Measurements from ENCODE around the gene ANKDD1B. TPM values are rescaled to one million over a fixed set of nuclear protein-coding genes. Genes with fewer than 3 reads are reported as not detected.

Gene ANKDD1B
- total and polyA plus RNA-seq, 9 of the 15 experiments (the other 6 are each of a cell fraction or from before 2014, with no cell fraction given), result 0.04 to 0.29 (median 0.18) TPM; not detected in 1

DNA sequence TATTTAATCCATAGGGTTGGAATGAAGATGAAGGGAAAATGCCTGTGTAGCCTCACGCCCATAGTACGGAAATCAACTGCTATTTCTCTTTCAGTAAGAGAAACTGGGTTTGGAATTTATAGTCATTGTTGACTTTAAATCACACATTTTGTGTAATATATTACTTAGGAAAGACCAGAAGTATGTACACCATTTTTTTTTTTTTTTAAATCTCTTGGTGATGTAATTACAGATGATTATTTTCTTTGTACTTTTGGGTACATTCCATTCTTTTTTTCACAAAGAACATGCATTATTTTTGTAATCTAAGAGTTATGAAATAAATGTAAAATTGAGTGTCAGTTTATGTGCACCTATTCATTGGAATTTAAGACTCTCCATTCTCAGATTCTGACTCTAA, 60.3 kb downstream of the ANKDD1B start:
- no peaks in the 10 kb centered on the region for H3K27me3 ChIP-seq (ENCODE audit: control insufficient read depth in 2 of 2, insufficient read depth in 2 of 2, low read length in 2 of 2)
- H3K9me3 ChIP-seq (replicated peaks; ENCODE audit: control insufficient read depth, insufficient read depth, low read depth, low read length), result no peaks in the 10 kb centered on the region
- peaks cover 5 to 18% of the 10 kb centered on the region in 2 experiments; a peak in 3 of 5 replicates for H3K4me1 ChIP-seq (replicated peaks in 1 of 2; ENCODE audit: control insufficient read depth in 2 of 2, insufficient read depth in 2 of 2, low read length in 2 of 2)
- no peaks in the 10 kb centered on the region for H3K9me1 ChIP-seq (ENCODE audit: control insufficient read depth, insufficient read depth, low read length)
- POLR2A ChIA-PET, result no interaction called here
- CTCF ChIA-PET (ENCODE audit: low intra/inter-chr PET ratio), result no interaction called here
- H3K4me2 ChIP-seq (ENCODE audit: insufficient read depth, low read length), result no peak overlapping the region
- TF ChIP-seq MYNN (IDR thresholded peaks at IDR 0.05) (no peak), MYNN (CRISPR knock-in tag; IDR thresholded peaks at IDR 0.05) (no peak), ZNF311 (CRISPR knock-in tag; IDR thresholded peaks at IDR 0.05) (no peak), HDAC2 (IDR thresholded peaks at IDR 0.05) (no peak), RERE (CRISPR knock-in tag; IDR thresholded peaks at IDR 0.05; ENCODE audit: borderline replicate concordance) (no peak), ZNF507 (tag; conservative IDR thresholded peaks at IDR 0.05) (no peak), COPS2 (conservative IDR thresholded peaks at IDR 0.05) (no peak), NR2C1 (IDR thresholded peaks at IDR 0.05) (no peak), NR2C1 (tag; IDR thresholded peaks at IDR 0.05) (no peak), RAD21 (CRISPR knock-in tag; conservative IDR thresholded peaks at IDR 0.05 in 1 of 2, IDR thresholded peaks at IDR 0.05 in 1 of 2) (no peak), SRSF3 (IDR thresholded peaks at IDR 0.05; ENCODE audit: insufficient read depth, low read length) (no peak), NR1H2 (CRISPR knock-in tag; IDR thresholded peaks at IDR 0.05) (no peak), BRF2 (IDR thresholded peaks at IDR 0.05; ENCODE audit: borderline replicate concordance, insufficient read depth, insufficient read length) (no peak), TRIM24 (IDR thresholded peaks at IDR 0.05) (no peak)
- TF ChIP-seq, protein P1, sequence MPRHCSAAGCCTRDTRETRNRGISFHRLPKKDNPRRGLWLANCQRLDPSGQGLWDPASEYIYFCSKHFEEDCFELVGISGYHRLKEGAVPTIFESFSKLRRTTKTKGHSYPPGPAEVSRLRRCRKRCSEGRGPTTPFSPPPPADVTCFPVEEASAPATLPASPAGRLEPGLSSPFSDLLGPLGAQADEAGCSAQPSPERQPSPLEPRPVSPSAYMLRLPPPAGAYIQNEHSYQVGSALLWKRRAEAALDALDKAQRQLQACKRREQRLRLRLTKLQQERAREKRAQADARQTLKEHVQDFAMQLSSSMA (CRISPR knock-in tag; IDR thresholded peaks at IDR 0.05), result no peak
- TF ChIP-seq, protein P2, sequence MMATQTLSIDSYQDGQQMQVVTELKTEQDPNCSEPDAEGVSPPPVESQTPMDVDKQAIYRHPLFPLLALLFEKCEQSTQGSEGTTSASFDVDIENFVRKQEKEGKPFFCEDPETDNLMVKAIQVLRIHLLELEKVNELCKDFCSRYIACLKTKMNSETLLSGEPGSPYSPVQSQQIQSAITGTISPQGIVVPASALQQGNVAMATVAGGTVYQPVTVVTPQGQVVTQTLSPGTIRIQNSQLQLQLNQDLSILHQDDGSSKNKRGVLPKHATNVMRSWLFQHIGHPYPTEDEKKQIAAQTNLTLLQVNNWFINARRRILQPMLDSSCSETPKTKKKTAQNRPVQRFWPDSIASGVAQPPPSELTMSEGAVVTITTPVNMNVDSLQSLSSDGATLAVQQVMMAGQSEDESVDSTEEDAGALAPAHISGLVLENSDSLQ (IDR thresholded peaks at IDR 0.05), result no peak
- BruUV-seq (replicated peaks), result no TSS peak
- in situ Hi-C loops (cut with MboI), result no loop called here
- H3K36me3 ChIP-seq (ENCODE audit: control insufficient read depth, insufficient read depth, low read length), result peaks cover 31% of the 10 kb centered on the region; the same call in 2 of the 3 replicates
- H4K20me1 ChIP-seq (replicated peaks; ENCODE audit: control insufficient read depth, insufficient read depth, low read length), result no peaks in the 10 kb centered on the region
- H3K79me2 ChIP-seq (ENCODE audit: control insufficient read depth, insufficient read depth, low read length), result no peaks in the 10 kb centered on the region
- no peak overlapping the region for H3K27ac ChIP-seq (ENCODE audit: extremely low read depth, low read depth, low read length)
- intact Hi-C loops (cut with micrococcal nuclease), result no loop called here
- no peak overlapping the region for H3K9ac ChIP-seq (ENCODE audit: insufficient read depth in 1 of 2, low read depth in 2 of 2, low read length in 2 of 2)
- no peak overlapping the region for H2AFZ ChIP-seq (ENCODE audit: low read depth, low read length)
- H3K4me3 ChIP-seq, result no peak overlapping the region
- 64% methylated on average over 2 of the region's 2 CpGs for WGBS (ENCODE audit: insufficient coverage, low coverage, missing lambda C conversion rate)
- ATAC-seq (no peak), DNase-seq (ENCODE audit: extremely low read depth in 1 of 4, low spot score in 3 of 4) (no peak), FAIRE-seq (no peak)

All from K562 (cell line).